ENCODE data around the gene TRDMT1. TPM values are rescaled to one million over a fixed set of nuclear protein-coding genes. Genes with fewer than 3 reads are reported as not detected.

Gene TRDMT1
- total RNA-seq, 4 donors from 2014 or later, result 3.7 to 9.7 (median 7.9) TPM

DNA sequence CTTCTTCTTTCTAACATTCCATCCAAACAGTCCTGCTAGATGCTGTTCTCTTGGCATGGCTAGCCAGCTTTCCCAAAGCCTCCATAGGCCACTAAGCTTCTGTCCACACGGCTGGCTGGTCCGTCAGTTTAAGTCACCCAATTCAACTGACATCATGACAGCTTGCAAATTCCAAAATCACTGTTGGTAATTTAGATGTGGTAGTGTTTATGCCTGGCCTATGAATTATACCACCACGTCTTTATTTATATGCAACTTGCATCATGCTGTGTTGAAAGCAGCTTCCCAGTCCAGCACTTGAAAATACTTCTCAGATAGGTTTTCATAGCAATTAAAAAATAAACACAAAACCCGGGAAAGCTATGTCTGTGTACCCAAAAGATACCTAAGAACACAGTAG lies 24.3 kb upstream of the TRDMT1 start:
- no peak for TF ChIP-seq POLR2A (IDR thresholded peaks at IDR 0.05)
- TF ChIP-seq, protein P1, sequence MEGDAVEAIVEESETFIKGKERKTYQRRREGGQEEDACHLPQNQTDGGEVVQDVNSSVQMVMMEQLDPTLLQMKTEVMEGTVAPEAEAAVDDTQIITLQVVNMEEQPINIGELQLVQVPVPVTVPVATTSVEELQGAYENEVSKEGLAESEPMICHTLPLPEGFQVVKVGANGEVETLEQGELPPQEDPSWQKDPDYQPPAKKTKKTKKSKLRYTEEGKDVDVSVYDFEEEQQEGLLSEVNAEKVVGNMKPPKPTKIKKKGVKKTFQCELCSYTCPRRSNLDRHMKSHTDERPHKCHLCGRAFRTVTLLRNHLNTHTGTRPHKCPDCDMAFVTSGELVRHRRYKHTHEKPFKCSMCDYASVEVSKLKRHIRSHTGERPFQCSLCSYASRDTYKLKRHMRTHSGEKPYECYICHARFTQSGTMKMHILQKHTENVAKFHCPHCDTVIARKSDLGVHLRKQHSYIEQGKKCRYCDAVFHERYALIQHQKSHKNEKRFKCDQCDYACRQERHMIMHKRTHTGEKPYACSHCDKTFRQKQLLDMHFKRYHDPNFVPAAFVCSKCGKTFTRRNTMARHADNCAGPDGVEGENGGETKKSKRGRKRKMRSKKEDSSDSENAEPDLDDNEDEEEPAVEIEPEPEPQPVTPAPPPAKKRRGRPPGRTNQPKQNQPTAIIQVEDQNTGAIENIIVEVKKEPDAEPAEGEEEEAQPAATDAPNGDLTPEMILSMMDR (IDR thresholded peaks at IDR 0.05), result no peak
- TF ChIP-seq EP300 (IDR thresholded peaks at IDR 0.05; ENCODE audit: low read depth), result no peak
- TF ChIP-seq POLR2AphosphoS5 (IDR thresholded peaks at IDR 0.05), result no peak
- Histone ChIP-seq H3K4me3 (no peak overlapping the region), H3K27me3 (peaks cover 21% of the 10 kb centered on the region), H3K4me1 (peaks cover 3 to 34% (median 18%) of the 10 kb centered on the region in 4 donors), H3K36me3 (no peaks in the 10 kb centered on the region), H3K9me3 (no peaks in the 10 kb centered on the region), H3K27ac (no peak overlapping the region)
- 80 to 100% methylated on average over 3 to 4 of the region's 4 CpGs for whole genome bisulfite sequencing, 2 donors (ENCODE audit: low coverage in 1 of 2)
- intact Hi-C loops (cut with DNase I; ENCODE audit: low total_unique reads) (no loop called here), in situ Hi-C loops (cut with MboI; ENCODE audit: low pct_ligation_motif_present in 1 of 4, low pct_unique_long_range_greater_than_20kb in 1 of 4, low sequenced_read_pairs in 3 of 4) (no loop called here)
- DNase-seq, result no peak

GRCh38 chr10:17222329-17222728 lies 20.9 kb upstream of the TRDMT1 start:
- Histone ChIP-seq H3K4me1 (peaks cover 0 to 12% (median 2%) of the 10 kb centered on the region in 4 donors), H3K36me3 (no peaks in the 10 kb centered on the region), H3K27ac (no peak overlapping the region), H3K4me3 (no peak overlapping the region), H3K9me3 (no peaks in the 10 kb centered on the region), H3K27me3 (peaks cover 5% of the 10 kb centered on the region)
- intact Hi-C loops (cut with DNase I; ENCODE audit: low total_unique reads), result no loop called here
- no peak for TF ChIP-seq POLR2A (IDR thresholded peaks at IDR 0.05)
- no peak for TF ChIP-seq POLR2AphosphoS5 (IDR thresholded peaks at IDR 0.05)
- TF ChIP-seq, protein P1 (IDR thresholded peaks at IDR 0.05), result no peak
- no peak for TF ChIP-seq EP300 (IDR thresholded peaks at IDR 0.05; ENCODE audit: low read depth)
- in situ Hi-C loops (cut with MboI; ENCODE audit: low pct_ligation_motif_present in 1 of 4, low pct_unique_long_range_greater_than_20kb in 1 of 4, low sequenced_read_pairs in 3 of 4), result no loop called here
- 67 to 83% methylated on average over 4 of the region's 4 CpGs for WGBS, 2 donors (ENCODE audit: low coverage in 1 of 2)
- DNase-seq, result no peak

DNA sequence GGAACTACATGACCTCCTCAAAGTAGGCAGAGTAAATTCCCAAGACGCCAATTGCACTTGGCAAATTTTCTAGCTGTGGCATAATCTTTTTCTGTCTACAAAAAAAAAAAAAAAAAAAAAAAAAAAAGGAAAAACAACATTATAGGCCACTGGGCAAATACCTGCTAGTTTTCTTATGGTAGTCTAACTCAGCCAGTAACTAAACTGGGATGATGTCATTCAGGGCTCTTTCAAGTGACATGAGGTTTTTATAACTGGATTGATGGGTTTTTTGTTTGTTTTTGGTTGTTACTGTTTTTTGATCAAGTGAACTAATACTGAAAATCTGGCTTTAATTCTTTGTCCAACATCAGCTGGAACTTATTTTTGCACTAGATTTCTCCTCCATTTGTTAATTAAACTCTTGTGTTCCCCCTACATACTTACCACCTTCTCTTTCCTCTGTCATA lies 19.2 kb upstream of the TRDMT1 start:
- H3K9me3 ChIP-seq, result no peaks in the 10 kb centered on the region
- intact Hi-C loops (cut with DNase I; ENCODE audit: low total_unique reads) (no loop called here), in situ Hi-C loops (cut with MboI; ENCODE audit: low pct_ligation_motif_present in 1 of 4, low pct_unique_long_range_greater_than_20kb in 1 of 4, low sequenced_read_pairs in 3 of 4) (no loop called here)
- H3K4me3 ChIP-seq, result no peak overlapping the region
- no peaks in the 10 kb centered on the region for H3K27me3 ChIP-seq
- peaks cover 0 to 13% (median 2%) of the 10 kb centered on the region in 4 donors for H3K4me1 ChIP-seq
- TF ChIP-seq POLR2A (IDR thresholded peaks at IDR 0.05) (no peak), POLR2AphosphoS5 (IDR thresholded peaks at IDR 0.05) (no peak), EP300 (IDR thresholded peaks at IDR 0.05; ENCODE audit: low read depth) (no peak)
- TF ChIP-seq, protein P1 (IDR thresholded peaks at IDR 0.05), result no peak
- no peaks in the 10 kb centered on the region for H3K36me3 ChIP-seq
- no peak overlapping the region for H3K27ac ChIP-seq
- DNase-seq, result no peak
- 86% methylated on average over 1 of the region's 1 CpG; no CpG with 5 or more reads in 1 of the 2 donors for WGBS, 2 donors (ENCODE audit: low coverage in 1 of 2)

DNA sequence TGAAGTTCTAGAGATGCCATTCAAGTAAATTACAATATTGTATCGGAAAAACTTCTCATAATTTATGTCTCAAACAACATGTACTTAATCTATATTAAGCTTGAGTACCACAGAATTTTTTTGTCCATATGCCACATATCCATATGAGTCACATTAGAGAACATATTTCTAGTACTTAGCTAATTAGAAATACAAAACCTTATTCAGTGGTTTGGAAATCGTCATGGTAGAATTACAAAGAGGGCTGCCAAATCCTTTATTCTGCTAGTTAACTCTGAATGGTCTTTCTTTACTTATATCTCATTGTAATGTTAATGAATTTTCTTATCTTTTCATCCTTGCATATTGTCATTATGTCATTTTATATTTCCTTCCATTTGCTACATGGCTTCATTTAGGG lies 17.6 kb upstream of the TRDMT1 start:
- H3K36me3 ChIP-seq, result no peaks in the 10 kb centered on the region
- no peak for DNase-seq
- no peaks in the 10 kb centered on the region for H3K9me3 ChIP-seq
- no peak overlapping the region for H3K4me3 ChIP-seq
- H3K4me1 ChIP-seq, result peaks cover 0 to 18% (median 5%) of the 10 kb centered on the region in 4 donors
- TF ChIP-seq POLR2AphosphoS5 (IDR thresholded peaks at IDR 0.05), result no peak
- TF ChIP-seq, protein P1 (IDR thresholded peaks at IDR 0.05), result no peak
- TF ChIP-seq EP300 (IDR thresholded peaks at IDR 0.05; ENCODE audit: low read depth), result no peak
- TF ChIP-seq POLR2A (IDR thresholded peaks at IDR 0.05), result no peak
- in situ Hi-C loops (cut with MboI; ENCODE audit: low pct_ligation_motif_present in 1 of 4, low pct_unique_long_range_greater_than_20kb in 1 of 4, low sequenced_read_pairs in 3 of 4) (no loop called here), intact Hi-C loops (cut with DNase I; ENCODE audit: low total_unique reads) (no loop called here)
- no peaks in the 10 kb centered on the region for H3K27me3 ChIP-seq
- H3K27ac ChIP-seq, result no peak overlapping the region
- 88 to 89% methylated on average over 2 of the region's 2 CpGs for WGBS, 2 donors (ENCODE audit: low coverage in 1 of 2)

Measured in transverse colon (tissue), 4 donors.